Measurements from ENCODE around the gene HES7.

HES7 gene

DNA sequence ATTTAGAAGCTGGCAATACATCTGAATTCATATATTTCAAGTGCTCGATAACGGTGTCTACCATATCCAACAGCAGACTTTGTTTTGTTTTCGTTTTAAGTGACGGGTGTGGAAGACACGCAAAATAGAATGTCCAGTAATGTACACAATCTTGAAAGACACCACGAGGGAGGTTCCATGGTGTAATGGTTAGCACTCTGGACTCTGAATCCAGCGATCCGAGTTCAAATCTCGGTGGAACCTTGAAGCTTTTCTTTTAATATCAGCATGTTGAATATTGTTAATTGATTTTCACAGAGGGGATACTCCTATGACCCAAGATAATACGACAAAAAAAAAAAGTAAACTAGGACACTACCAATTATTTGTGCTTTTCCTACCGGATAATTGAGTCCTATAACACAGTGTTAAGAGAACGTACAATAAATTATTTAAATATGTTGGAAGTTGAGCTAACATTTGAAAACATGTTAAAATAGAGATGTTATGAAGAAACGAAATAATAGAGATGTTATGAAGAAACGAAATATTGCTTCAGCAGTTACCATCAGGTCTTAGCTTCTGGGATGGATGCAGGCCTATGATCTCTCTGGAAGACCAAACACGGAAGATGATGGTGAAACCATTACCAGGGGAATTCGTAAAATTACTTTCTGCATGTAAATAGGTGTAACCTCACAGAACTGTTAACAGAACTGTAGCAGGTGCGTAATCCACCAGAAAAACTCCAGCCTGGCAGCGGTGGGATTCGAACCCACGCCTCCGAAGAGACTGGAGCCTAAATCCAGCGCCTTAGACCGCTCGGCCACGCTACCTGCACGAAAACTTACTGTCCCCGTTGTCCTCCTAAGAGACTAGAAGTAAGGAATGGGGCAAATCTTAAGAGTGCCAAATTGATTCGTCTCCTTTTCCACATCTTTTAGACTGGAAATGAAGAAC is 4.1 kb downstream of the HES7 start:
- TF ChIP-seq, protein P1, sequence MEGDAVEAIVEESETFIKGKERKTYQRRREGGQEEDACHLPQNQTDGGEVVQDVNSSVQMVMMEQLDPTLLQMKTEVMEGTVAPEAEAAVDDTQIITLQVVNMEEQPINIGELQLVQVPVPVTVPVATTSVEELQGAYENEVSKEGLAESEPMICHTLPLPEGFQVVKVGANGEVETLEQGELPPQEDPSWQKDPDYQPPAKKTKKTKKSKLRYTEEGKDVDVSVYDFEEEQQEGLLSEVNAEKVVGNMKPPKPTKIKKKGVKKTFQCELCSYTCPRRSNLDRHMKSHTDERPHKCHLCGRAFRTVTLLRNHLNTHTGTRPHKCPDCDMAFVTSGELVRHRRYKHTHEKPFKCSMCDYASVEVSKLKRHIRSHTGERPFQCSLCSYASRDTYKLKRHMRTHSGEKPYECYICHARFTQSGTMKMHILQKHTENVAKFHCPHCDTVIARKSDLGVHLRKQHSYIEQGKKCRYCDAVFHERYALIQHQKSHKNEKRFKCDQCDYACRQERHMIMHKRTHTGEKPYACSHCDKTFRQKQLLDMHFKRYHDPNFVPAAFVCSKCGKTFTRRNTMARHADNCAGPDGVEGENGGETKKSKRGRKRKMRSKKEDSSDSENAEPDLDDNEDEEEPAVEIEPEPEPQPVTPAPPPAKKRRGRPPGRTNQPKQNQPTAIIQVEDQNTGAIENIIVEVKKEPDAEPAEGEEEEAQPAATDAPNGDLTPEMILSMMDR (IDR thresholded peaks at IDR 0.05; ENCODE audit: low read depth, low read length): no peak
- TF ChIP-seq EZH2phosphoT487 (IDR thresholded peaks at IDR 0.05; ENCODE audit: low read depth): no peak
- Histone ChIP-seq H3K4me1 (ENCODE audit: low read length) (peaks cover 13% of the 10 kb centered on the region), H2AFZ (ENCODE audit: low read depth, low read length) (peak overlapping the region; percentile 24; the same call in 1 of the 2 replicates), H3K27me3 (ENCODE audit: low read depth, low read length) (peaks cover 8% of the 10 kb centered on the region; the same call in 1 of the 2 replicates), H4K20me1 (ENCODE audit: insufficient read depth, low read length) (no peaks in the 10 kb centered on the region), H3K36me3 (replicated peaks; ENCODE audit: low read depth, low read length) (no peaks in the 10 kb centered on the region), H3K9me3 (ENCODE audit: insufficient read depth, low read length) (no peaks in the 10 kb centered on the region), H3K79me2 (ENCODE audit: low read length) (no peaks in the 10 kb centered on the region), H3K9ac (ENCODE audit: low read length) (peak overlapping the region; percentile 78), H3K4me2 (ENCODE audit: low read length) (peak overlapping the region; percentile 99), H3K4me3 (ENCODE audit: low read length) (peak overlapping the region; percentile 100), H3K27ac (ENCODE audit: low read length) (peak overlapping the region; percentile 79)

GRCh38 chr17:8118769-8119580 is 4.9 kb downstream of the HES7 start:
- Histone ChIP-seq H3K9me3 (ENCODE audit: insufficient read depth, low read length) (no peaks in the 10 kb centered on the region), H4K20me1 (ENCODE audit: insufficient read depth, low read length) (no peaks in the 10 kb centered on the region), H3K4me3 (ENCODE audit: low read length) (peak overlapping the region; percentile 96), H3K9ac (ENCODE audit: low read length) (peak overlapping the region; percentile 68), H3K79me2 (ENCODE audit: low read length) (no peaks in the 10 kb centered on the region), H3K4me2 (ENCODE audit: low read length) (peak overlapping the region; percentile 85), H3K27me3 (ENCODE audit: low read depth, low read length) (peaks cover 12% of the 10 kb centered on the region; the same call in 1 of the 2 replicates), H3K4me1 (ENCODE audit: low read length) (peaks cover 9% of the 10 kb centered on the region; the same call in 1 of the 2 replicates), H2AFZ (ENCODE audit: low read depth, low read length) (peak overlapping the region; percentile 82), H3K27ac (ENCODE audit: low read length) (peak overlapping the region; percentile 54), H3K36me3 (replicated peaks; ENCODE audit: low read depth, low read length) (no peaks in the 10 kb centered on the region)
- TF ChIP-seq EZH2phosphoT487 (IDR thresholded peaks at IDR 0.05; ENCODE audit: low read depth): no peak
- TF ChIP-seq, protein P1 (IDR thresholded peaks at IDR 0.05; ENCODE audit: low read depth, low read length): peak; percentile 73

- H3K4me2 ChIP-seq (ENCODE audit: low read length): peak within 1 kb of the TSS; percentile 85
- no peaks in the 10 kb centered on the region for H4K20me1 ChIP-seq (ENCODE audit: insufficient read depth, low read length)
- peak within 1 kb of the TSS; percentile 96 for H3K4me3 ChIP-seq (ENCODE audit: low read length)
- H3K27me3 ChIP-seq (ENCODE audit: low read depth, low read length): peaks cover 13% of the 10 kb centered on the region
- peak within 1 kb of the TSS; percentile 82 for H2AFZ ChIP-seq (ENCODE audit: low read depth, low read length)
- no peaks in the 10 kb centered on the region for H3K79me2 ChIP-seq (ENCODE audit: low read length)
- no peaks in the 10 kb centered on the region for H3K36me3 ChIP-seq (replicated peaks; ENCODE audit: low read depth, low read length)
- peak within 1 kb of the TSS; percentile 68 for H3K9ac ChIP-seq (ENCODE audit: low read length)
- TF ChIP-seq, protein P1 (IDR thresholded peaks at IDR 0.05; ENCODE audit: low read depth, low read length): no peak
- no peak for TF ChIP-seq EZH2phosphoT487 (IDR thresholded peaks at IDR 0.05; ENCODE audit: low read depth)
- peaks cover 9% of the 10 kb centered on the region; the same call in 1 of the 2 replicates for H3K4me1 ChIP-seq (ENCODE audit: low read length)
- H3K27ac ChIP-seq (ENCODE audit: low read length): peak within 1 kb of the TSS; percentile 54
- H3K9me3 ChIP-seq (ENCODE audit: insufficient read depth, low read length): no peaks in the 10 kb centered on the region
These were observed 5.7 kb downstream of the HES7 start, which contains the start of gene ALOXE3 for GRCh38 chr17:8117980-8118768. ALOXE3 (minus strand) TSS chr17:8118514; CDS start chr17:8117990, 524 bp downstream.
